ENCODE results near the gene CSF3R.
"Not testable (repeated sequence)": the region's sequence is repeated elsewhere in the genome, so short reads cannot be mapped to it uniquely, and the experiment has no call there.

Gene CSF3R

DNA sequence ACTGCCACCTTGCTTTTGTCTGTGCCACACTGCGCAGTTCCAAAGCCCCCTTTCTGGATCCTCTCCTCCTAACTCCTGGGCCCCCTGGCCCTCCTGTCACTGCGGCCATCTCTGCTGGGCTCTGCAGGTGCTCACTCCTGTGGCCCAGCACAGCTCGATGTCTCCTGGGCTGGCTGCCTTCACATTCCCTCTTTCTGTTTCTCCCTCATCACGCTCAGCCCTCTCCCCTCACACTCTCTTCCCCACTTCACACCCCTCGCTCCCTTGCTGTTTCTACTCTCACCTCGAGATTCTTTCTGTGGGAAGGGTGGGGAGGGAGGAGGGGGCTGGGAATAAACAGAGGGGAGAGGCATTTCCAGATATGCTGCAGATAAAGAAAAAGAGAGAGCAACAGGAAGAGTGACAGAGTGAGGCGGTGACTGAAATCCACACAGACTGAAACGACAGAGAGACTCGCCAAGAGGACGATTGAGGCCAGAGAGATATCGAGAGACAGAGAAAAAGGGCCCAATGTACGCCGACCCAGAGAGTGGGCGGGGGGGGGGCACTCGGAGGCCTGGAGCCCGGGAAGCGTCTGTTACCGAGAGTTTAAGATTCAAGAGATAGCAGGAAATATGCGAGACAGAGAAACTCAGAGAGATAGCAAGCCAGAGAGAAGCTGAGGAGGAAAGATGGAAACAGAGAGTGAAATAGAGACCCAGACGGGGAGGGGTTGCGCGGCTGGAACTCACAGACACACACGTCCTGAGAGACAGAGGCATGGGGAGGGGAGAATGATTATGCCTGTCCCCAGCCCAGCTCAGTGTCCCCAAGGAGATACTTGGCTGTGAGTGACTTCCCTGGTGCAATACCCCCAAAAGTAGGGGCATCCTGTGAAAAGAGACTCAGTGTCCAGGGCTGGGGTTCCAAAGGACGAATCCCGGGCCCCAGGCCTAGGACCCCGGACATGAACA lies 666 bp downstream of the CSF3R start:
- DNase-seq (ENCODE audit: low spot score): no peak

DNA sequence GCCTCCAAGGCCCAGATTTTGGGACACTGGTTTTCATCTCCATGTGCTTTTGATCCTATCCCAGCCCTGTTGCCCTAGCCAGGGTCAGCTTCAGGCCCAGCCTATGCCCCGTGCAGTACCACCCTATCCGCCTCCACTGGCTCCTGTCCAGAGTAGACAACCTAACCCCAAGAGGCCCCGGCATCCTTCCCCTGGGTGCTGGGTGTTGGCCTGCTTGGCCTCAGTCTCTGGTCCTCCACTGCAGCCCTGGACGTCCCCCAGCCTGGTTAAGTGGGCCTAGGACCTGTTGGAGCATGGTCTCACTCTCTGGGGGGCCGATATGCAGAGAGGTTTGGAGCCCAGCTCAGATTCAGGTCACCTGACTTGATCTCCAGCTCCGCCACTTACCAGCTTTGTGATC lies 1.6 kb downstream of the CSF3R start:
- no peak for DNase-seq (ENCODE audit: low spot score)

DNA sequence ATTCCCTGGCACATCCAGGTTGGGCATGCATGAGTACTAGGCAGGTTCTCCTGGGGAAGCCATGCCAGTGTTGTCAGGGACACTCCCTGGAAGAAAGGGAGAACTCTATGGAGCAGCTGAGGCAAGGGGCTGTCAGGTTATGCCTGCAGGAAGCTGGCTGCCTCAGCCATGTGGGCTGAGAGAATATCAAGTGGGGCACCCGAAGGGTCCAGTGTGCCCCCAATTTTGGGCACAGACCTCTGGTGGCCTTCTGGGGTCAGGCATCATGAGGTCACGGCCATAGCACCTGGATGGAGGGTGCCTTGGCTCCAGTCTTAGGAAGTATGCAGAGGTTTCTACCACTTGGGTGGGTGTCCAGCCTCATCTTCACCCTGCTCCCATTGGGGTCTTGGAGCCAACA lies 2.6 kb downstream of the CSF3R start:
- no peak for DNase-seq (ENCODE audit: low spot score)

DNA sequence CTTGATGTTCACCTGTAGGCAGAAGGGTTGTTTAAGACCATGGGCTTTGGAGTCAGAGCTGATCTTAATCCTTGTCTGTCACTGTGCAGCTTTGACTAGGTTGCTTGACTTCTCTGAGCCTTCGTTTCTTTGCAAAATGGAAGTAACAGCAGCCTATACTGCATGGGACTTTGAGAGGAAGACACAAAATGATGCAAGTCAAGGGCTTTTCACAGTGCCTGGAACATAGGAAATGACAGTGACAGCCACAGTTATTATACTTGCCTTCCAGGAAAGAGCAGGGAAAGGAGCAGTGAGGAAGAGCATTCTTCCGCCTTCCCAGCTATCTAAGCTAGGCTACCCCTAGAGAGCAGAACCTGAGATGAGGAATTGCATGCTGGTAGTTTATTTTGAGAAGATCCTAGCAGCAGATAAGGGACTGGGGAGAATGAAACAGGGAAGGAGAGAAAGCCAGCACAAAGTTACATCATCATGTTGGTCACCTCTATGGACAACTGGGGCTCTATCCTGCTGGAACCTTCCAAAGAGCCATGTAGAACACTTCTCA lies 3.1 kb downstream of the CSF3R start:
- DNase-seq (ENCODE audit: low spot score): no peak

DNA sequence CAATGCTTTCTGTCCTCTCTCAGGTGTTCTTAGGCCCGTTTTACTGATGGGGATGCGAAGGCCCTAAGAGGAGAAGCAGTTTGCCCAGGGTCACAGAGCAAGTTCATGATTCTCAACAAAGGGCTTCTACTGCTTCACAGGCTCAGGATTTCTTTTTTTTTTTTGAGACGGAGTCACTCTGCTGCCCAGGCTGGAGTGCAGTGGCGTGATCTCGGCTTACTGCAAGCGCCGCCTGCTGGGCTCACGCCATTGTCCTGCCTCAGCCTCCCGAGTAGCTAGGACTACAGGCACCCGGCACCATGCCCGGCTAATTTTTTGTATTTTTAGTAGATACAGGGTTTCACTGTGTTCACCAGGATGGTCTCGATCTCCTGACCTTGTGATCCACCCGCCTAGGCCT lies 5.1 kb downstream of the CSF3R start:
- DNase-seq (ENCODE audit: low spot score): not testable (repeated sequence)

DNA sequence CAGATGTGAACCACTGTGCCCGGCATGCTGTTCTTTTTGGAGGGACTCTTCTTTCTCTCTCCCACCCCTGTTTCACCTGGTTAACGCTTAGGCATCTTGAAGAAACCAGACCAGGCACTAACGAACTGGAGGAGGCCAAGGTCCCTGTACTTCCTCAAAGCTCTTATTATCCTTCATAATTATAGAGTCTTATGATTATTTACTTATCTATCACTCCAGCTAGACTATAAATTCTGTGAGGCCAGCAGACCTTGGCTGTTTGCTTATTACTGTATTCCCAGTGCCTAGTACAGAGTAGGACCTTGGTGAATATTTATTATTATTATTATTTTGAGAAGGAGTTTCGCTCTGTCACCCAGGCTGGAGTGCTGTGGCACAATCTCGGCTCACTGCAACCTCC lies 5.8 kb downstream of the CSF3R start:
- no peak for DNase-seq (ENCODE audit: low spot score)

DNA sequence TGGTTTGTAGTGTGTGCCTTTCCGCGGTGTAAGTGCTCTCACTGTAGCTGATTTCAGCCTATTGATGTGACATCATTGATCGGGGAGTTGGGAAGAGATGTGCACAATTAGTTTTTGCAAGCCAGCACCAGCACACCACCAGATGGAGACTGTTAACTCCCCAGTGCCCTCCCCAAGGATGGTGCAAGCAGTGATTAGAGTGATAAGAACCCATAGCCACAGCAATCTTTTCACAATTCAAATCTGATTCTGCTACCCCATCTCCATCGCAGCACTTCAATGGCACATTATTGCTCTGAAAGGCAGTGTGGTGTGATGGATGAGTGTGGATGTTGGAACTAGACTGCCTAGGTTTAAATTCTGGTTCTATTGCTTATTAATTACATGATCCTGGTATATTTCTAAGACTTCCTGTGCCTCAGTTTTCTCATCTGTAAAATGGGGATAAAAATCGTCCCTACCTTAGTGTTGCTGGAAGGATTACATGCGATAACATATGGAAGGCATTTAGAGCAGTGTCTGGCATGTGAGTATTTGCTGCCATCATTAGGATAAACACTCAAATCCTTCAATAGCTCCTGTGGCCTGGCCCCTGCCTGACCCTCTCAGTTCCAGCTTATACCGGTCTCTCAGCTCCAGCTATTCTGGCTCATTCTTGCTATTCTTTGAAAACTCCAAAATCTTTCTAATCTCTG lies 6.7 kb downstream of the CSF3R start:
- no peak for DNase-seq (ENCODE audit: low spot score)

DNA sequence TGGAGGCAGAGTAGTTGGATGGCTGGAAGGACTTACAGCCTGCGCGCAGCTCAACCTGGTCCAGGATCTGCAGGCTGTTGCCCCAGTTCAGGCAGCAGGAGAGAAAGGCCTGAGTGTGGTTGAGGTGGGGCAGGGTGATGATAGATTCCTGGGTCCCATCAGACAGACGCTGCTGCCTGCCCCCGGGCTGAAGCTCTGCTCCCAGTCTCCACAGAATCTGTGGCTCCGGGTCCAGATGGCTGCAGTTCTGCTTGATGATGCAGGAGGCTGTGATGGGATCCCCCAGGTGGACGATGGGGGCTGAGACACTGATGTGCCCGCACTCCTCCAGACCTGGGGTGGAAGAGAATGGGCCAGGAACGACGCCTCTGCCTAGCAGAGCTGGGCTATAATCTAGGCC lies 7.4 kb downstream of the CSF3R start:
- DNase-seq (ENCODE audit: low spot score): no peak

DNA sequence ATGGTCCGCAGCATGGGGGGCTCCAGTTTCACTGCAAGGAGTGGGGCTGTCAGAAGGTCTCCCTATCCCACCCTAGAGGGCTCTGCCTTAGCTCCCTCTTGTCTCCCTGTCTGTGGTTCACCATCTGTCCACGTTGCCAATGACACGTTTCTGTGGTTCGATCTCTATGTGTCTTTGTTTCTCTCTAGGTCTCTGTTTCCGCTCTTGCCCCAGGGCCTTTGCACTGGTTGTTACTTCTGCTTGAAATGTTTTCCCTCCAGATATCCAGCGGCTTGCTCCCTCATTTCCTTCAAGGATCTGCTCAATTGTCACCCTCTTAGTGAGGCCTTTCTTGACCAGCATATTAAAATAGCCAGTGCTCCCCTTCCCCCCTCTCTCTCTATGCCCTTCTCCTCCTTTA lies 10.1 kb downstream of the CSF3R start:
- no peak for DNase-seq (ENCODE audit: low spot score)

DNA sequence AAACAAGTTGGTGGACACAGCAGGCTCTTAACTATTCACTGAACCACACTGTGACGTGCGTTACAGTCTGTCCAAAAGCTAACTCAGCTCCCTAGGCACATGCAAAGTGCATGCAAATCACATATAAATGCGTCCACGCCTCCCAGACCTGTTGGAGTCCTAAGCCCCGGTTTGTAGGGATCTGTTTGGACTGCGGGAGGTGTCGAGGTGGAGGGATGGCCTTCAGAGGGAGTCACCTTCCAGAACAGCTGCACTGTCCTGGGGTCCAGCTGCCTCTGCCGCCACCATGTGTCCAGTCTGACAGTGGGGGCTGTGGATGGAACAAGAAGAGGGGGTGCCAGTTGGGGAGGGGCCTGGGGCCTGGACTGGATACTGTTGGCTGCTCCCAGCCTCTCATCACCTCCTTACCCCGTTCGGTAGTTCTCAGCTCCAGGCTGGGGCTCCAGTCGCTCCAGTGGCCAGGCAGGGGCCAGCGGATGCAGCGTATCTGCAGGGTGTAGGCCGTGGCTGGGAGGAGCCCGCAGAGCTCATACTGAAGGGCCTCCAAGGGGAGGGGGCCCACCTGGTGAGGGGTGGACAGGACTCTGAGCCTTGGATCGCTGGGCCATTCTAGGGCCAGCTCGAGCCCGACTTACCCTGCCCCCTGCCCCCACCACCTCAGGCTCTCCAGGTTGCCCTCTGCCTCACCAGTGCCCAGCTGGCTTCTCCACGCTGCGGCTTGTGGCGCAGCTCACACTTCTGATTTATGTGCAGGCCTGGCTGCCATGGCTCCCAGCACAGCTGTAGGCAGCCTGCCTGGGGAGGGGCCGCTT lies 10.7 kb downstream of the CSF3R start:
- DNase-seq (ENCODE audit: low spot score): no peak

DNA sequence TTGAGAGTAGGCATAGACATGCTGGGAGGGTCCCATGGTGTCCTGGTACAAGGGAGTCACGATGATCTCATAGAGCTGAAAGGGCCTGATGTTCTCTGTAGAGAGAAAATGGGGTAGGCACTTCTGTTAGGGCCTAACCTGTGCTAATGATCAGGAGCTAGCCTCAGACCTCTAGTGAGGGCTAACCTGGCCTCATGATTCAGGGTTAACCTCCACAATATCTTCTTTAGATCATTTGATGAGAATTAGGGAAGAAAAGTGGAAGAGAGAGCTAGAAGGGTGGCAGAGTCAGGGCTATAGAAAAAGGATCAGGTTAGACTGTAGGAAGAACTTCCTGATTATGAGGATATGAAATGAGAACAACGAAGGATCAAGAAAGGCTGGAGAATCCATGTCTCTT lies 13.6 kb downstream of the CSF3R start:
- DNase-seq (ENCODE audit: low spot score): no peak

DNA sequence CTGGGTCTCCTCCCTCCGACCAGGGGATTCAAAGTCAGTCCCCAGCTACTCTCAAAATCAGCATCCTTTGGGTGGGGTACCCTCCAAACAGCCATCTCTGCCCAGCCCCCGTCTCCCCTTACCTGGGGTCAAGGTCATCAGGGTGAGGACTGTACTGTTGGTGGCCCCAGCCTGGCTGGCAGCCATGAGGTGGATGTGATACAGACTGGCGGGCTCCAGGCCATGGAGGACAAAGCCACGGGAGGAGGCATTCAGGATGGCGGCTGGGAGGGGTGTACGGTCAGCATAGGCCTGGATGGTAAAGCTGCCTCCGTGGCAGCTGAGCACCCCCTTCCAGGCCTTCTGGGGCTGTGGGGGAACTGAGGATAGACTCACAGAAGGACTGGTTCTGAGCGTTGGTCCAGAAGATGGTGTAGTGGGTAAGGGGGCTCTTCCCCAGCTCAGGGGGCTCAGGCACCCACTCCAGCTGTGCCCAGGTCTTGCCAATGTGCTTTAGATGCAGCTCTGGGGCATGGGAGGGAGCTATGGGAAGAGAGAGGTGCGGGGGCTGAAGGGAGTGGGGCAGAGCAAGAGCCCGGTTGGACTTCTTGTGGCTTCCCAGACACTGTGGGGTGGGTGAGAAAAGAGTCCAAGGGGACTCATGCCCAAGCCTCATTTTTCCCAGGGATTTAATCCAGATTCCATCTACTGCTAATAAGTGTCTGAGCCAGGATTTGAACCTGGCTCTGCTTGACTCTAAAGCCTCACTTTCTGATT lies 14.8 kb downstream of the CSF3R start:
- DNase-seq (ENCODE audit: low spot score): no peak

DNA sequence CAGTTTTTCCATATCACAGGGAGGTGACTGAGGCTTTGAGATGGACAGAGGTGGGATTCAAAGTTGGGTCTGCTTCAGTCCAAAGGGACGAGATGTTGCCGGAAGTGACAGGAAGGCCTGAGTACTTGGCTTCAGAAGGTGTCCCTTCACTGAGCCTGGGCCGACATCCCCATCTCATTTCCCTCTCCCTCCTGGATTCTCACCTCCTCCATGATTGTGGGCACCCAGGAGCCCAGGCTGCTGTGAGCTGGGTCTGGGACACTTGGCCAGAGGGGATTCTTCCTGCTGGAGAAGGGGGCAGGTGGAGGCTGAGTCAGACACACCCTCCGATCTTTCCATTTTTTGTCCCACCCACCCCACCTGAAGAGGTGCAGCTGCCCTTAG lies 15.7 kb downstream of the CSF3R start:
- no peak for DNase-seq (ENCODE audit: low spot score)

DNA sequence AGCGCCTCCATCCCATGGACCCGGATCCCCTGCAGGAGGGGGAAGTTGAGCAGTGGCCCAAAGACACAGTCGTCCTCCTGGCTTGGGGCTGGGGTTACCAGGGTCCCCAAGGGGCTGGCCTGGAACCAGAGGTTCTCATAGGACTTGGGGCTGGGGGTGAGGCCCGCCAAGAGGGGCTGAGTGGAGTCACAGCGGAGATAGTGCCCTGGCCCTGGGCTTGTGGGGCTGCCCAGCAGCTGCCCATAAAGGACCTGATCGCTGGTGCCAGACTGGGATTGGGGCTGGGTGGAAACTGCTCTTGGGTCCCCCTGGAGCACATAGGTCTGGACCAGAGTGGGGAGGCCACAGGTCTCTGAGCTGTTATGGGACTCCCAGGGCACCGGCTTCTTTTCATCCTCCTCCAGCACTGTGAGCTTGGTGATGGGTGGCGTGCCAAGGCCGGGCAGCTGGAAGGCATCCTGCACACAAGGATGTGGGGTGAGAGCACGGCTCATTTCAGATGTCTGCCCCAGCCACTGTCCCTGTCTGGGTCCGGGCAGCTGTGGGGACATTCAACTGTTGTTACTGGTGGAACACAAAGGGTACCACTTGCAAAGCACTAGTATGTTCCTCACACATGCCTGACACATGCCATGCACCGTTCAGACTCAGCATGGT lies 16.2 kb downstream of the CSF3R start:
- no peak for DNase-seq (ENCODE audit: low spot score)

DNA sequence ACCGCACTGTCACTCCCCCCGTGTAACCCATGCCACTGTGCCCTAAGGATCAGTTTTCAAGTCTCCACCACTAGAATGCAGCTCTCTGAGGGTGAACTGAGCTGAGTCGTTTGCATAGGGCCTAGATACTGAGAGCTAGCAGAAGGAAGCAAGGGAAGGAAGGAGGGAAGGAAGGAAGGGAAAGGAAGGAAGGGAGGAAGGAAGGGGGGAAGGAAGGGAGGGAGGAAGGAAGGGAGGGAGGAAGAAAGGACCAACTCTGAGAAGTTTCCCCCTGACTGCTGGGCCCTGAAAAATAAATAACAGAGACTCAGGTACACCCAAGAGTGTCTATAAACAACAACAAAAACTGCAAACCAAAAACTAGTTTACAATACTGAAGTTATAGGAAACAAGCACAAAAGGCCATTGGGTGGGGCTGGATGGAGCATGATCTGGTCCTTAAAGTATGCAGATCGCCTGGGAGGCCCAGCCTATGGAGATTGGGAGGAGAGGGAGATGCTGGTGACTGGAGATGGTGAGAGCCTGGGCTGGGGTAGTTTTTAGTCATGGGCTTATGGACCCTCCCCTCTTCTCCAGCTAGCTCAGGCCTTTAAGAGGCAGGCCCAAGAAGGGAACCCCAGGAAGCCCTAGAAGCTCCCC lies 16.9 kb downstream of the CSF3R start:
- DNase-seq (ENCODE audit: low spot score): no peak

DNA sequence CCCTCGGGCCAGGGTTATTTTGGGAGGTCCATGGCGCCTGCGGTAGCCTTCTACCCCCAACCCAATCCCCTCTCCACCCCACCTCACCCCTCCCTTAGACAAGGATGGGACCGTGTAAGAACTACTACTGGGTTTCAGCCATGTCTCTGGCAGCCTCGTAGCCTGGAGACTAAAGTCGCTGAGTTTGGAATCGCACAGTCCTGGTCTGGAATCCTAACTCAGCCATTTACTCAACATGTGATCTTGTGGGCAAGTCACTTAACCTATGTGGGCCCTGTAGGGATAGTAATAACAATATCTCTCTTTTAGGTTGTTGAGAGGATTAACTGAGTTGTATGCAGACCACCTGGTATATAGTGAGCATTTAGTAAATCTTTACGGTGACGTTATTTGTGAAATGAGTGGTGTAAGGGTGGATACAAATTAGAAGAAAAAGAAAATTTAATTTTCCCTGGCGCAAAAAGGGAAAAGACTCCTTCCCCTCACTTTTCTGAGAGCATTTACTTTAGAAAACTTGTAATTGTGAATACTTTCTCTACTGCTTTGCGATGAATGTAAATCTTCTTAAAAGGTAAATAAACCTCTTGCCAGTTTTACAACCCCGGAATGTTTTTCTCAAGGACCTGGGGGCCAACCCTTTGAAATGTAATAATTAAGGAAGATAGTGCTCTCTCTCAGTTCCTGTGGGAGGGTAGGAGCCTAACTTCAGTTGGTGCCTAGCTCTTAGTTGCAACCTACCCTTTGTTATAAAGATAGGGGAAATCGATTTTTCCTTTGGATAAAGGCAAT lies 17.9 kb downstream of the CSF3R start:
- DNase-seq (ENCODE audit: low spot score): peak; percentile 44

DNA sequence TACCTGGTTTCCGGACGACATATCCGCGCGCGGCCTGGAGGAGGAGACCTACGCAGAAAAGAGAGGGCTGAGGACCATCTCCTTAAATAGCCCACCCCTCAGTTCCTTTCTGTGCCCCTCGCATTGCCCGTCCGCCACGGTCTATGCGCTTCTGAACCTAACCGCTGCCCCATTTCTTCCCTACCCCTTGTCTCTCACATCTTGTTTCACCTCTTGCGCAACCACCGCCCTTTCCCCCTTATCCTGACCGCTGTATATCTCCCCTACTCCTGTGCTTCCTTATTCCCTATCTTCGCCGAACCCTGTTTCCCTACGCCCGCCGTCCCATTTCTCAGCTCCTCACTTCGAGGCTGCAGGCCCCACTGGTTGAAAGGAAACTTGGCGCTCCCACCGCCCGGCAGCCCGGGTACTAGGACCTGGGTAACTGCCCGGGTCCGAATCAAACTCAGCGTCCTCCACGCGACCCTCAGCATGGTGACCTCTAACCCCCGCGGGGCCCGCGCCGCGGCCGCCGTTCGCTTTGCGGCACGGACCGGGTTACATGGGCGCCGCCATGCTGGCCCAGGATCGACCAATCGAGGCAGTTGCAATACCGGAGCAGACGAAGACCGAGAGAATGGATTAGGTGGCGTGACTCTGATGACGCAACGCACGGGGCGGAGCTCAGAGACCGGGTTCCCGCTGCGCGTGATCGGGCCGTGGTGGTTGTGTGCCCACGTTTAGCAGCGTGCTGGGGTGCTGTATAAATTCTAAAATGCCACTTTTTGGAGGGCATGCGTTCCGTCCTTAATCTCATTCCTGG lies 18.7 kb downstream of the CSF3R start, which contains the start of gene MRPS15:
Gene MRPS15 (minus strand): TSS at position 582 of the 802 bp plus-strand sequence. CDS start 109 bp downstream, at position 473.
- peak; percentile 97 for DNase-seq (ENCODE audit: low spot score)

DNA sequence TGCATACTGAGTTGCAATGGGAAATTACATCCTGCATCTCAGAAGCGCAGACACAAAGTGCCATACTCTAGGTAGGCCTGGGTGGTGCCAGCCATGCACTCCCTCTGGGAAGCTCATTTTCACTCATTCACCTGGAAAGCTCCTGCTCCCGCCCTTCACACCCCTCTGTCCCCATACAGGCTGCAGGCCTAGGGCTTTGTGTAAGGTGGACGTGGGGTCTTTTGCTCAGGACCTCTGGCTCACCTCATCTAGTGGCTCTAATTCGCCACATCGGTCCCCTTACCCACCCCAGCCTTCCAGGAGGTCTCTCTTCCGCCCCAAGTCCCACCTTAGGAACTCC lies 19.3 kb downstream of the CSF3R start:
- no peak for DNase-seq (ENCODE audit: low spot score)

DNA sequence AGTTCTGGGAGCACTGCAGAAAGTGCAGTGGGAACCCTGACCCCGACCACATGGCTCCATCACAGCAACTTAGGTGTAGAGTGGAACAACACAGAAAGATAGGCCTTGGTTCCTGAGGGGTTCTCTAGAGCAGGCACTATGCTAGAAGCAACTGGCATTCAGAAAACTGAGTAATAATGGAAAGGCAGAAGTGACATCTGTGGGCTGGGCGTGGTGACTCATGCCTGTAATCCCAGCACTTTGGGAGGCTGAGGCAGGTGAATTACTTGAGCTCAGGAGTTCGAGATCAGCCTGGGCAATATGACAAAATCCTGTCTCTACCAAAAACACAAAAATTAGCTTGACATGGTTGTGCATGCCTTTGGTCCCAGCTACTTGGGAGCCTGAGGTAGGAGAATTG lies 23.8 kb downstream of the CSF3R start:
- DNase-seq (ENCODE audit: low spot score): peak; percentile 88

All from activated CD4-positive, alpha-beta T cell treated with anti-CD3 and anti-CD28 coated beads, Interleukin-2, Interleukin-4, amounts not matched to agents 100 ng/mL and 50 ng/mL, durations not matched to agents 16 hours and 8 hours (primary cell).